Stimulated activated CD4-positive, alpha-beta T cell treated with anti-CD3 and anti-CD28 coated beads, Interleukin-4, amount 100 ng/mL, for 48 hours (primary cell): ENCODE results near the gene ADGRG7.
"Not testable (repeated sequence)": the region's sequence is repeated elsewhere in the genome, so short reads cannot be mapped to it uniquely, and the experiment has no call there.

Experiments used
- DNase-seq, 2 donors: peaks; one replicate each; pipeline ENCODE4 v3.0.0-alpha.2; 2020; ENCODE audit warnings: low read depth in 2 of 2

ADGRG7 gene

GRCh38 chr3:100609305-100609704, at the start of gene ADGRG7:
Gene ADGRG7 (plus strand): TSS chr3:100609601. CDS start chr3:100609857, 256 bp downstream.
- DNase-seq, result no peak

- DNase-seq, result no peak
Measured at GRCh38 chr3:100560426-100560825, 49.0 kb upstream of the ADGRG7 start.

- no peak for DNase-seq
Measured at GRCh38 chr3:100561459-100562158, 47.8 kb upstream of the ADGRG7 start.

- DNase-seq, result no peak
Measured at GRCh38 chr3:100562224-100562857, 47.1 kb upstream of the ADGRG7 start.

- no peak for DNase-seq
Measured at GRCh38 chr3:100563228-100563627, 46.2 kb upstream of the ADGRG7 start.

GRCh38 chr3:100563652-100564211, 45.7 kb upstream of the ADGRG7 start:
- DNase-seq, result no peak

GRCh38 chr3:100570811-100571210, 38.6 kb upstream of the ADGRG7 start:
- no peak for DNase-seq

GRCh38 chr3:100574536-100574935, 34.9 kb upstream of the ADGRG7 start:
- DNase-seq, result no peak

- DNase-seq, result no peak
Measured at GRCh38 chr3:100575704-100576103, 33.7 kb upstream of the ADGRG7 start.

- no peak for DNase-seq
Measured at GRCh38 chr3:100577382-100578008, 31.9 kb upstream of the ADGRG7 start.

- DNase-seq, result no peak
Measured at GRCh38 chr3:100578646-100579045, 30.8 kb upstream of the ADGRG7 start.

- DNase-seq, result no peak
Measured at GRCh38 chr3:100580147-100580546, 29.3 kb upstream of the ADGRG7 start.

GRCh38 chr3:100581650-100582049, 27.8 kb upstream of the ADGRG7 start:
- DNase-seq, result no peak

GRCh38 chr3:100582157-100582556, 27.2 kb upstream of the ADGRG7 start:
- DNase-seq, result not testable (repeated sequence)

- no peak for DNase-seq
Measured at GRCh38 chr3:100584101-100584660, 25.2 kb upstream of the ADGRG7 start.

- DNase-seq, result no peak
Measured at GRCh38 chr3:100586832-100587231, 22.6 kb upstream of the ADGRG7 start.

- no peak for DNase-seq
Measured at GRCh38 chr3:100588251-100588650, 21.1 kb upstream of the ADGRG7 start.

GRCh38 chr3:100590114-100590839, 19.1 kb upstream of the ADGRG7 start:
- peak; percentile 27 to 31 for DNase-seq

GRCh38 chr3:100590840-100591147, 18.6 kb upstream of the ADGRG7 start:
- DNase-seq, result no peak

- no peak for DNase-seq
Measured at GRCh38 chr3:100591411-100591810, 18.0 kb upstream of the ADGRG7 start.

- DNase-seq, result no peak
Measured at GRCh38 chr3:100600181-100601042, 9.0 kb upstream of the ADGRG7 start.
